ENCODE measurements around the gene RIOK2. TPM values are rescaled to one million over a fixed set of nuclear protein-coding genes. Genes with fewer than 3 reads are reported as not detected.

The RIOK2 gene
- total RNA-seq, 1 donor from 2014 or later: 17.6 TPM

DNA sequence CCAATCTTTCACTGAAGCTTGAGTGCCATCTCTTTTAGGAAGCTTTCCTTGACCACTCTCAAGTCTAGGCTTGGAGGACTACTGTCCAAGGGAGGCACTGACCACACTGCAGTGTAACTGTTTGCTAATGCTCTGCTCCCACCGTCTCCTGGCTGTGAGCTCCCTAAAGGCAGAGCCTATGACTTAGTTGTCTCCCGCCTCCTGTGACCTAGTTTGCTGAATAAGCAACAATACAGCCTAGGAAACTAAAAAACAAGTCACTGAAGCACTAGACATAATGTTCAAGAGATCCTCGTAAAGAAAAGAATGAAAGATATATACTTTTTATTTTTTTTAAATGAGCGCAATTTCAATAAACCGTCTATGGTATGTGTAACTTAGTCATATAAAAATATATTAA, 72.0 kb downstream of the RIOK2 start:
- no peaks in the 10 kb centered on the region for H3K36me3 ChIP-seq (ENCODE audit: control insufficient read depth, insufficient read depth, low read length)
- DNase-seq (ENCODE audit: low read depth) (no peak), FAIRE-seq (no peak)
- no peak overlapping the region for H3K4me3 ChIP-seq (ENCODE audit: low read depth, low read length)
- no peaks in the 10 kb centered on the region for H3K27me3 ChIP-seq (ENCODE audit: control insufficient read depth, insufficient read depth, low read length)
- TF ChIP-seq, protein P1, sequence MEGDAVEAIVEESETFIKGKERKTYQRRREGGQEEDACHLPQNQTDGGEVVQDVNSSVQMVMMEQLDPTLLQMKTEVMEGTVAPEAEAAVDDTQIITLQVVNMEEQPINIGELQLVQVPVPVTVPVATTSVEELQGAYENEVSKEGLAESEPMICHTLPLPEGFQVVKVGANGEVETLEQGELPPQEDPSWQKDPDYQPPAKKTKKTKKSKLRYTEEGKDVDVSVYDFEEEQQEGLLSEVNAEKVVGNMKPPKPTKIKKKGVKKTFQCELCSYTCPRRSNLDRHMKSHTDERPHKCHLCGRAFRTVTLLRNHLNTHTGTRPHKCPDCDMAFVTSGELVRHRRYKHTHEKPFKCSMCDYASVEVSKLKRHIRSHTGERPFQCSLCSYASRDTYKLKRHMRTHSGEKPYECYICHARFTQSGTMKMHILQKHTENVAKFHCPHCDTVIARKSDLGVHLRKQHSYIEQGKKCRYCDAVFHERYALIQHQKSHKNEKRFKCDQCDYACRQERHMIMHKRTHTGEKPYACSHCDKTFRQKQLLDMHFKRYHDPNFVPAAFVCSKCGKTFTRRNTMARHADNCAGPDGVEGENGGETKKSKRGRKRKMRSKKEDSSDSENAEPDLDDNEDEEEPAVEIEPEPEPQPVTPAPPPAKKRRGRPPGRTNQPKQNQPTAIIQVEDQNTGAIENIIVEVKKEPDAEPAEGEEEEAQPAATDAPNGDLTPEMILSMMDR (IDR thresholded peaks at IDR 0.05; ENCODE audit: insufficient read depth, low read length, severe bottlenecking): no peak

Other genes starting within 250 kb of the RIOK2 start
- gene LNPEP, start 247.2 kb downstream of the RIOK2 start, total RNA-seq: 29.8 and 30.3 TPM in 2 replicates
- not detected in 2 replicates for gene LIX1, start 40.6 kb downstream of the RIOK2 start, total RNA-seq

All from bronchial epithelial cell (primary cell).